LNCaP clone FGC (cell line): ENCODE measurements around the gene CYP27B1.

Experiments
- DNase-seq: peaks from one replicate; pipeline ENCODE4 v3.0.0-alpha.2; 2011; ENCODE audit warnings: low read depth
- H3K4me3 ChIP-seq: 2 replicates; pipeline ENCODE4 v1.5.1; 2011; ENCODE audit warnings: mild to moderate bottlenecking, low read depth, low read length, control low read depth
- TF ChIP-seq, protein P1 (sequence below): IDR thresholded peaks from 2 replicates; pipeline ENCODE4 v1.5.1; 2012; ENCODE audit warnings: mild to moderate bottlenecking; ENCODE audit not compliant: control insufficient read depth, insufficient read depth; ENCODE audit errors: extremely low read depth

The CYP27B1 gene

GRCh38 chr12:57761391-57761998, 5.4 kb downstream of the CYP27B1 start:
- DNase-seq = no peak
- H3K4me3 ChIP-seq = no peak overlapping the region
- TF ChIP-seq, protein P1, sequence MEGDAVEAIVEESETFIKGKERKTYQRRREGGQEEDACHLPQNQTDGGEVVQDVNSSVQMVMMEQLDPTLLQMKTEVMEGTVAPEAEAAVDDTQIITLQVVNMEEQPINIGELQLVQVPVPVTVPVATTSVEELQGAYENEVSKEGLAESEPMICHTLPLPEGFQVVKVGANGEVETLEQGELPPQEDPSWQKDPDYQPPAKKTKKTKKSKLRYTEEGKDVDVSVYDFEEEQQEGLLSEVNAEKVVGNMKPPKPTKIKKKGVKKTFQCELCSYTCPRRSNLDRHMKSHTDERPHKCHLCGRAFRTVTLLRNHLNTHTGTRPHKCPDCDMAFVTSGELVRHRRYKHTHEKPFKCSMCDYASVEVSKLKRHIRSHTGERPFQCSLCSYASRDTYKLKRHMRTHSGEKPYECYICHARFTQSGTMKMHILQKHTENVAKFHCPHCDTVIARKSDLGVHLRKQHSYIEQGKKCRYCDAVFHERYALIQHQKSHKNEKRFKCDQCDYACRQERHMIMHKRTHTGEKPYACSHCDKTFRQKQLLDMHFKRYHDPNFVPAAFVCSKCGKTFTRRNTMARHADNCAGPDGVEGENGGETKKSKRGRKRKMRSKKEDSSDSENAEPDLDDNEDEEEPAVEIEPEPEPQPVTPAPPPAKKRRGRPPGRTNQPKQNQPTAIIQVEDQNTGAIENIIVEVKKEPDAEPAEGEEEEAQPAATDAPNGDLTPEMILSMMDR = no peak

DNA sequence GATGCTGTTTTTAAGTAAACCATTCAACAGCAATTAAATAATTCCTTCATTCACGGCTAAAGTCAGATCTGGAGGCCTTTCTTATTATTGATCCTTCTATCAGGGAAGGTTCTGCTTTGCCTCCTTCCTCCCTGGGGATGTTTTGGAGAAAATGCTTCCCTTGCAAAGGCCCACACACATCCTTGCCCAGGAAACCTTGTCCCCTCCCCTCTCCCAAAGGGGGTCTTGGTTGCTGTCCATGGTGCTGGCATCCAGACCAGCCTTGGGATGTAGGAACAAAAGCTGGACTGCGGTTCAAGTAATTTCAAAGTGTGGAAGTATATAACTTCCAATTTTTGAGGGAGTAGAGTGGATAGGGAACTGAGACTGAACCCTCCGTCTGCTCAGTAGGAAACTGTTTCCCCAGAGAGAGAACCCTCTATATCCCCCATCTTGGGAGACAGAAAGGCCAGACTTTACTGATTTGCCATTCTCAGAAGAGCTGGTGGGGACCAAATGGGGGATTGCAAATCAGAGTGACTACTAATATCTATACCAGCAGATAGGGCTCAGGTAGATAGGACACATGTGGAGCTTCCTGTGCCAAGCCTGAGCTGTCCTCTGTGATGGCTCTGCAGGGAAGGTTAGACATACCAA, 6.4 kb downstream of the CYP27B1 start:
- TF ChIP-seq, protein P1 = no peak

DNA sequence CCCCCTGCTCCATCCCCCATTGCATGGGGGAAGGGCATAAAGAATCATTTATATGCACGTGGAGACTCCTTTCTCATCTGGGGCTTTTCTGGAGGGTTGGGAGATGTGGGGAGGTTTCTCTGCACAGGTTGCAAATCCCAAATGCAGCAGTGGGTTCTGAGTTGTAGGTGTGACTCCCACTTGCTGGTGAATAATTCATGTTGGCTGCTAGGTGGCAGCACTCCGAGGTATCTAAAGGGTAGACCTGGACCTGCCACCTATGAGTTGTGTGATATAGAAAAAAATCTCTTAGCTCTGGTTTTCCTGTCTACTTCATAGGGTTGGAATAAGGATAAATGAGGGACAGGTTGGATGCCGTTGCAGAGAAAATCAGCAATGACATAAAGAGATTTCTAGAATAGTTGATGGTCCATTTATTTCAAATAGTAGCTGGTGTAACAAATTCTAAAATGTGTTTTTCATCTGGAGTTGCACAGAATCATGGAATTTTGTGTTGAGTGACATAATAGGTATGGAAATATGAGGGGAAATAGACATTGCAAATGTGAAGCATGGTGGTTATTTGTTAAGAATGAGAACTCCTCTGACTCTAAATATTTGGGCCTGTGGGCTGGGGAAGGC, 7.4 kb downstream of the CYP27B1 start:
- TF ChIP-seq, protein P1 = peak; percentile 74
- no peak for DNase-seq
- H3K4me3 ChIP-seq = no peak overlapping the region

More for the DNA sequence above, 6.4 kb downstream of the CYP27B1 start:
- no peak for DNase-seq
- H3K4me3 ChIP-seq = no peak overlapping the region

- DNase-seq = no peak
- H3K4me3 ChIP-seq = no peak overlapping the region
- TF ChIP-seq, protein P1 = no peak
These were observed 8.1 kb downstream of the CYP27B1 start for GRCh38 chr12:57758552-57759359.

DNA sequence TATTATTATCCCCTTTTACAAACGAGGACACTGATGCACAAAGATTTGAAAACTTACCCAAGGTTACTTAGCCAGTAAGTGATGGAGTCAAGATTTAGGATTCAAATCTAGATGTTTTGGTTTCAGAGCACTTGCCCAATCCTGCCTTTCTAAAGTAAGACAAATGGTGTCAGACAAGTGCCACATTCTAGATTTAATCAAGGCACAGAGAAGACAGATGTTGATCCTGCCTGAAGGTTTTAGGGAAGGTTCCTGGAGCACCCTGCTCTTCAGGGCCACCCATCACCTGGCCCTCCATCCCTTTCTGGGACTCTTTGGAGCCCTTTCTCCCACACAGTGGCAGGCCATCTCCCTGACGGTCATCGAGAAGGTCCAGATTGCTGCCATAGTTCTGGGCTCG, 9.1 kb downstream of the CYP27B1 start:
- DNase-seq = no peak
- TF ChIP-seq, protein P1 = no peak
- H3K4me3 ChIP-seq = no peak overlapping the region

DNA sequence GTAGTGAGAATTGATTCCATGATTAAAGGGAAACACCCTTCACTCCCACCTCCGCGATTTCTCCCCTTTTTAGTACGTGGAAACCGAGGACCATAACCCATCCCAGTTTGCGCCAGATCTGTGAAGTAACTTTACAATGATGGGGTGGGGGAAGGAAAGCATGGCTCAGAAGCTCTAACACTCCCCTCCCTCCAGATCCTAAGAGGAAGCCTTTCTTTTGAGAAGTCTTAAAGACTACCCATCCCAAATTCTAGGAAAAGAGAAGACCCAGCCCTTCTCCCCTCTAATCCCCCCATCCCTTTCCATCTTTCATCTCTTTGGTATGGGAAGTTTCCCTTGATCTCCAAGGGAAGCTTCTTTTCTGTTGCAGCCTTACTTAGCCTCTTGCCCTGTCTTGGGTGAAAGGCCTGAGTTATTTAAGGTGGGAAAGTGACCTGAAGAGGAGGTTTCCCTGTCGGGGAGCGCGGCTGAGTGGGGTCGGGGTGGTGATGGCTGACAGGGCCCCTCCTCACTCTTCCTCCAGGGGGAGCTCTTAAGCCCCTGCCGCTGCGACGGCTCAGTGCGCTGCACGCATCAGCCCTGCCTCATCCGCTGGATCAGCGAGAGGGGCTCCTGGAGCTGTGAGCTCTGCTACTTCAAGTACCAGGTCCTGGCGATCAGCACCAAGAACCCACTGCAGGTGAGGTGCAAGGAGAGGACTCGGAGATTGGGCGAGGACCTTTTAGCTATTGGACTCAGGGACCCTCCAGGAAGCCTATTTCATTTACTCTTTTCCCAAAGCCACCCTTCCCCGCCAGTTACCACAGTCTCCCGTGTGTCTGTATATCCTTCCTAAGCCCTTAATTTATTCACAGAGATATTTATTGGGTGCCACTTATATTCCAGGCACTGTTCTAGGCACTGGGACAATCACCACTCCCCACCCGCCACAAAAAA, 10.2 kb downstream of the CYP27B1 start:
- peak overlapping the region; percentile 77 for H3K4me3 ChIP-seq
- TF ChIP-seq, protein P1 = peak; percentile 30; the same call in 1 of the 2 replicates
- no peak for DNase-seq
